HG02870 (cell line): ENCODE results near the gene SPRYD7.
"Not testable (repeated sequence)": the region's sequence is repeated elsewhere in the genome, so short reads cannot be mapped to it uniquely, and the experiment has no call there.

Source experiments
- ATAC-seq: cut with Tn5 transposase; IDR thresholded peaks from one replicate; pipeline ENCODE4 v1.9.1; 2021; ENCODE audit warnings: mild to moderate bottlenecking, moderate library complexity; ENCODE audit not compliant: unreplicated experiment

Gene SPRYD7

GRCh38 chr13:49933511-49933910 lies 2.6 kb downstream of the SPRYD7 start:
- no peak for ATAC-seq

GRCh38 chr13:49932868-49933267 lies 3.3 kb downstream of the SPRYD7 start:
- ATAC-seq = no peak

GRCh38 chr13:49932066-49932465 lies 4.1 kb downstream of the SPRYD7 start:
- ATAC-seq = no peak

GRCh38 chr13:49927755-49928154 lies 8.4 kb downstream of the SPRYD7 start:
- no peak for ATAC-seq

- ATAC-seq = no peak
Observed at GRCh38 chr13:49925881-49926418, 10.2 kb downstream of the SPRYD7 start.

- no peak for ATAC-seq
Observed at GRCh38 chr13:49922301-49922700, 13.8 kb downstream of the SPRYD7 start.

GRCh38 chr13:49920969-49921368 lies 15.2 kb downstream of the SPRYD7 start:
- ATAC-seq = not testable (repeated sequence)

- ATAC-seq = not testable (repeated sequence)
Observed at GRCh38 chr13:49918106-49918505, 18.0 kb downstream of the SPRYD7 start.

GRCh38 chr13:49914947-49915346 lies 21.2 kb downstream of the SPRYD7 start:
- no peak for ATAC-seq

GRCh38 chr13:49908637-49909036 lies 27.5 kb downstream of the SPRYD7 start:
- no peak for ATAC-seq

GRCh38 chr13:49904729-49905456 lies 31.2 kb downstream of the SPRYD7 start:
- no peak for ATAC-seq

- ATAC-seq = no peak
Observed at GRCh38 chr13:49898792-49899191, 37.3 kb downstream of the SPRYD7 start.

- ATAC-seq = no peak
Observed at GRCh38 chr13:49897713-49898112, 38.4 kb downstream of the SPRYD7 start.

GRCh38 chr13:49895826-49896225 lies 40.3 kb downstream of the SPRYD7 start:
- ATAC-seq = no peak

GRCh38 chr13:49893591-49893990 lies 42.5 kb downstream of the SPRYD7 start:
- no peak for ATAC-seq

GRCh38 chr13:49890376-49890775 lies 45.8 kb downstream of the SPRYD7 start:
- no peak for ATAC-seq

GRCh38 chr13:49878682-49879081 lies 57.5 kb downstream of the SPRYD7 start:
- no peak for ATAC-seq

GRCh38 chr13:49877629-49878218 lies 58.4 kb downstream of the SPRYD7 start:
- no peak for ATAC-seq

GRCh38 chr13:49874430-49874829 lies 61.7 kb downstream of the SPRYD7 start:
- no peak for ATAC-seq

GRCh38 chr13:49869519-49869918 lies 66.6 kb downstream of the SPRYD7 start:
- ATAC-seq = no peak

- no peak for ATAC-seq
Observed at GRCh38 chr13:49867834-49868233, 68.3 kb downstream of the SPRYD7 start.

GRCh38 chr13:49865218-49865617 lies 70.9 kb downstream of the SPRYD7 start:
- no peak for ATAC-seq
